Neuronal stem cell (in vitro differentiated cells): ENCODE measurements around the gene DOHH.

Experiments
- DNase-seq: peaks from one replicate; pipeline ENCODE4 v3.0.0-alpha.2; 2013; ENCODE audit warnings: low spot score
- H2AFZ ChIP-seq: one replicate; pipeline ENCODE4 v1.6.1; 2013; ENCODE audit warnings: mild to moderate bottlenecking, low read length, inconsistent platforms
- H2AK5ac ChIP-seq: 2 replicates; pipeline ENCODE4 v1.6.1; 2013; ENCODE audit warnings: low read depth, mild to moderate bottlenecking, inconsistent platforms, low read length, moderate library complexity, mixed read lengths
- H2BK120ac ChIP-seq: 2 replicates; pipeline ENCODE4 v1.6.1; 2013; ENCODE audit warnings: low read depth, mild to moderate bottlenecking, inconsistent platforms, low read length, moderate library complexity, mixed read lengths
- H2BK12ac ChIP-seq: one replicate; pipeline ENCODE4 v1.6.1; 2013; ENCODE audit warnings: low read length, inconsistent platforms
- H2BK15ac ChIP-seq: 2 replicates; pipeline ENCODE4 v1.6.1; 2013; ENCODE audit warnings: mild to moderate bottlenecking, low read length, inconsistent platforms, mixed read lengths
- H2BK5ac ChIP-seq: one replicate; pipeline ENCODE4 v1.6.1; 2013; ENCODE audit warnings: inconsistent platforms, mild to moderate bottlenecking, low read length, moderate library complexity
- H3K14ac ChIP-seq: one replicate; pipeline ENCODE4 v1.6.1; 2013; ENCODE audit warnings: low read length, inconsistent platforms
- H3K18ac ChIP-seq: 2 replicates; pipeline ENCODE4 v1.6.1; 2013; ENCODE audit warnings: low read length, inconsistent platforms
- H3K23ac ChIP-seq: 2 replicates; pipeline ENCODE4 v1.6.1; 2013; ENCODE audit warnings: low read depth, mild to moderate bottlenecking, mixed read lengths, low read length, inconsistent platforms; ENCODE audit not compliant: poor library complexity
- H3K27ac ChIP-seq: replicated peaks from 3 replicates; pipeline ENCODE4 v1.5.1; 2013; ENCODE audit warnings: low read length, inconsistent platforms
- H3K27me3 ChIP-seq, 3 experiments: 2 replicates each; pipeline ENCODE4 v1.6.1; 2013; ENCODE audit warnings: low read length in 3 of 3, mild to moderate bottlenecking in 2 of 3, inconsistent platforms in 1 of 3, low read depth in 1 of 3, mixed read lengths in 1 of 3, moderate library complexity in 1 of 3; ENCODE audit not compliant: control insufficient read depth in 3 of 3, insufficient read depth in 3 of 3
- H3K36me3 ChIP-seq, 2 donors: replicated peaks in 1 of 2; 2 replicates each; pipeline ENCODE4 v1.6.1; 2013; ENCODE audit warnings: low read length in 2 of 2; ENCODE audit not compliant: control insufficient read depth in 2 of 2, insufficient read depth in 2 of 2
- H3K4ac ChIP-seq: 2 replicates; pipeline ENCODE4 v1.6.1; 2013; ENCODE audit warnings: inconsistent platforms, mild to moderate bottlenecking, low read length, moderate library complexity
- H3K4me1 ChIP-seq, 2 donors: 1 replicate in 1 of 2; 2 replicates in 1 of 2; pipeline ENCODE4 v1.6.1; 2013; ENCODE audit warnings: low read length in 2 of 2, low read depth in 1 of 2; ENCODE audit not compliant: control insufficient read depth in 2 of 2, insufficient read depth in 1 of 2
- H3K4me2 ChIP-seq: one replicate; pipeline ENCODE4 v1.6.1; 2013; ENCODE audit warnings: mild to moderate bottlenecking, low read length, inconsistent platforms; ENCODE audit not compliant: insufficient read depth, poor library complexity, severe bottlenecking
- H3K4me3 ChIP-seq, 2 donors: 2 replicates each; pipeline ENCODE4 v1.5.1; 2013; ENCODE audit warnings: low read length in 2 of 2, mild to moderate bottlenecking in 2 of 2, inconsistent platforms in 1 of 2, moderate library complexity in 1 of 2
- H3K79me1 ChIP-seq: one replicate; pipeline ENCODE4 v1.6.1; 2013; ENCODE audit warnings: low read depth, mild to moderate bottlenecking, inconsistent platforms, low read length, moderate library complexity
- H3K9ac ChIP-seq: one replicate; pipeline ENCODE4 v1.6.1; 2013; ENCODE audit warnings: mild to moderate bottlenecking, low read depth, low read length, inconsistent platforms; ENCODE audit not compliant: poor library complexity
- H3K9me3 ChIP-seq, 2 donors: replicated peaks in 1 of 2; 2 replicates each; pipeline versions ENCODE3 to v1.6.1; 2013; ENCODE audit warnings: low read length in 2 of 2, mild to moderate bottlenecking in 2 of 2, inconsistent platforms in 1 of 2, low read depth in 1 of 2, mixed read lengths in 1 of 2, moderate library complexity in 1 of 2; ENCODE audit not compliant: control insufficient read depth in 2 of 2, insufficient read depth in 1 of 2
- H4K8ac ChIP-seq: one replicate; pipeline ENCODE4 v1.6.1; 2013; ENCODE audit warnings: low read depth, mild to moderate bottlenecking, inconsistent platforms, low read length, moderate library complexity
- H4K91ac ChIP-seq: one replicate; pipeline ENCODE4 v1.6.1; 2013; ENCODE audit warnings: low read length, low read depth, mild to moderate bottlenecking, inconsistent platforms; ENCODE audit not compliant: poor library complexity
- WGBS, 2 donors: extraction: QIAGEN DNeasy Blood & Tissue Kit; methylation state at CpG; one replicate each; pipeline ENCODE4 v1.1.7; 2013; ENCODE audit warnings: missing lambda C conversion rate in 2 of 2, mixed read lengths in 1 of 2; ENCODE audit not compliant: insufficient read length in 2 of 2, insufficient replicate concordance in 1 of 2; ENCODE audit errors: extremely low coverage in 2 of 2; 5-methylcytosine and 5-hydroxymethylcytosine counted together

Gene DOHH

DNA sequence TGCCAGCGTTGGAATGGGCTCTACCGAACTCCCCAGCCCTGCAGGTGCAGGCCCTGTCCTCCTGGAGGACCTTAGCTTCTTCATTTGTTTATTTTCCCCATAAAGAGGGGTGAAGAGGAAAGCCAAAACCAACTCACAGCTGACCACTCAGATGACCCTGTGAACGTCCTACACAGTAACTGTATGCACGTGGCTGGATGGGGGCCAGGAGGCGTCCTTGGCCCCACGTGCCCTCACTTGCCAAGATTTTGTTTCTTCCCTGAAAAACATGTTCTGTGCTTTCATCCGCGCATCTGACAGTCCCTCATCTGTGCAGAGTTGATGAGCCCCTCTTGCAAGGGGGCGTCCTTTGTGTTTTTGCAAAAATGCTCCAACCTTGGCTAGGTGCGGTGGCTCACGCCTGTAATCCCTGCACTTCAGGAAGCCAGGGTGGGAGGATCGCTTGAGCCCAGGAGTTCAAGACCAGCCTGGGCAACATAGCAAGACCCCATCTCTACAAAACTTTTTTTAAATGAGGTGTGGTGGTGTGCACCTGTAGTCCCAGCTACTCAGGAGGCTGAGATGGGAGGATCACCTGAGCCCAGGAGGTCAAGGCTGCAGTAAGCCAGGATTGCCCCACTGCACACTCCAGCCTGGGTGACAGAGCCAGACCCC is 33.2 kb upstream of the DOHH start:
- H3K18ac ChIP-seq, result no peak overlapping the region
- no peak overlapping the region for H3K4me3 ChIP-seq
- no peak overlapping the region for H4K91ac ChIP-seq
- H2AFZ ChIP-seq, result no peak overlapping the region
- peaks cover under 1% of the 10 kb centered on the region in 2 donors for H3K4me1 ChIP-seq
- WGBS, 2 donors, result no CpG with 5 or more reads among the region's 12 CpGs
- no peak overlapping the region for H4K8ac ChIP-seq
- H2BK120ac ChIP-seq, result no peak overlapping the region
- no peak overlapping the region for H2BK5ac ChIP-seq
- H3K9ac ChIP-seq, result no peak overlapping the region
- no peak overlapping the region for H3K23ac ChIP-seq
- H3K4ac ChIP-seq, result no peak overlapping the region
- DNase-seq, result no peak
- H3K36me3 ChIP-seq, result peaks cover 49 to 81% of the 10 kb centered on the region in 2 donors
- H3K27ac ChIP-seq, result no peak overlapping the region
- no peak overlapping the region for H2AK5ac ChIP-seq
- H2BK12ac ChIP-seq, result no peak overlapping the region
- H3K79me1 ChIP-seq, result peaks cover 3% of the 10 kb centered on the region
- H2BK15ac ChIP-seq, result no peak overlapping the region
- no peak overlapping the region for H3K14ac ChIP-seq
- no peaks in the 10 kb centered on the region for H3K27me3 ChIP-seq
- H3K9me3 ChIP-seq, result no peaks in the 10 kb centered on the region
- H3K4me2 ChIP-seq, result no peak overlapping the region

GRCh38 chr19:3533033-3533432 is 32.6 kb upstream of the DOHH start:
- H2AFZ ChIP-seq, result no peak overlapping the region
- no peak overlapping the region for H3K4me2 ChIP-seq
- no peak overlapping the region for H4K8ac ChIP-seq
- H3K9me3 ChIP-seq, result no peaks in the 10 kb centered on the region
- no peak overlapping the region for H3K4me3 ChIP-seq
- no CpG with 5 or more reads among the region's 17 CpGs for WGBS, 2 donors
- no peak overlapping the region for H2BK5ac ChIP-seq
- no peak overlapping the region for H2AK5ac ChIP-seq
- H4K91ac ChIP-seq, result no peak overlapping the region
- H3K18ac ChIP-seq, result no peak overlapping the region
- no peak overlapping the region for H2BK15ac ChIP-seq
- H3K4ac ChIP-seq, result no peak overlapping the region
- H3K9ac ChIP-seq, result no peak overlapping the region
- no peak overlapping the region for H3K27ac ChIP-seq
- no peak overlapping the region for H2BK120ac ChIP-seq
- H3K14ac ChIP-seq, result no peak overlapping the region
- H3K36me3 ChIP-seq, result peaks cover 49 to 81% of the 10 kb centered on the region in 2 donors
- peaks cover 4% of the 10 kb centered on the region for H3K79me1 ChIP-seq
- no peaks in the 10 kb centered on the region for H3K4me1 ChIP-seq
- DNase-seq, result no peak
- no peaks in the 10 kb centered on the region for H3K27me3 ChIP-seq
- peak overlapping the region; percentile 20 for H3K23ac ChIP-seq
- no peak overlapping the region for H2BK12ac ChIP-seq

GRCh38 chr19:3532154-3532786 is 31.8 kb upstream of the DOHH start:
- WGBS, 2 donors, result no CpG with 5 or more reads among the region's 33 CpGs
- no peak overlapping the region for H3K4me2 ChIP-seq
- H4K8ac ChIP-seq, result no peak overlapping the region
- no peaks in the 10 kb centered on the region for H3K27me3 ChIP-seq
- peak overlapping the region; percentile 4 for H3K9ac ChIP-seq
- no peaks in the 10 kb centered on the region for H3K9me3 ChIP-seq
- H2BK120ac ChIP-seq, result no peak overlapping the region
- no peak overlapping the region for H3K18ac ChIP-seq
- H2BK15ac ChIP-seq, result no peak overlapping the region
- no peak overlapping the region for H3K27ac ChIP-seq
- H2AK5ac ChIP-seq, result no peak overlapping the region
- H3K4me1 ChIP-seq, result no peaks in the 10 kb centered on the region
- DNase-seq, result no peak
- peaks cover 54 to 79% of the 10 kb centered on the region in 2 donors for H3K36me3 ChIP-seq
- no peak overlapping the region for H2BK5ac ChIP-seq
- no peak overlapping the region for H2AFZ ChIP-seq
- peaks cover 7% of the 10 kb centered on the region for H3K79me1 ChIP-seq
- H3K14ac ChIP-seq, result no peak overlapping the region
- H2BK12ac ChIP-seq, result no peak overlapping the region
- H3K23ac ChIP-seq, result no peak overlapping the region
- H4K91ac ChIP-seq, result no peak overlapping the region
- H3K4me3 ChIP-seq, result no peak overlapping the region
- H3K4ac ChIP-seq, result no peak overlapping the region

- Histone ChIP-seq H2BK15ac (no peak overlapping the region), H3K4me2 (no peak overlapping the region), H2AFZ (no peak overlapping the region), H3K4me1 (no peaks in the 10 kb centered on the region), H2BK12ac (no peak overlapping the region), H3K4ac (no peak overlapping the region), H3K79me1 (peaks cover 7% of the 10 kb centered on the region), H3K18ac (no peak overlapping the region), H2BK5ac (no peak overlapping the region), H3K36me3 (peaks cover 58 to 84% of the 10 kb centered on the region in 2 donors), H3K9ac (no peak overlapping the region), H3K27ac (no peak overlapping the region), H2AK5ac (no peak overlapping the region), H3K4me3 (no peak overlapping the region), H4K8ac (no peak overlapping the region), H3K27me3 (no peaks in the 10 kb centered on the region), H4K91ac (no peak overlapping the region), H3K14ac (no peak overlapping the region), H3K9me3 (no peaks in the 10 kb centered on the region), H3K23ac (peak overlapping the region; percentile 43), H2BK120ac (no peak overlapping the region)
- no peak for DNase-seq
- no CpG with 5 or more reads among the region's 29 CpGs for WGBS, 2 donors
Measured at GRCh38 chr19:3531716-3532115, 31.2 kb upstream of the DOHH start.
